ENCODE results near the gene IL3RA.

- TF ChIP-seq CTCF (IDR thresholded peaks at IDR 0.05; ENCODE audit: low read length) = no peak
- TF ChIP-seq EZH2 (IDR thresholded peaks at IDR 0.05; ENCODE audit: borderline replicate concordance, low read length) = no peak
Observed at GRCh38 chrX:1305411-1305810, 31.2 kb upstream of the IL3RA start.
